Esophagus squamous epithelium (tissue), 5 donors: ENCODE results near the gene PHACTR3. TPM values are rescaled to one million over a fixed set of nuclear protein-coding genes. Genes with fewer than 3 reads are reported as not detected.

Source experiments
- DNase-seq: peaks from one replicate; lab custom pipeline; 2025; lab: John Stamatoyannopoulos, UW
- H3K27ac ChIP-seq, 4 donors: fragments of 200-600 bp; sonication (generic); one replicate each; pipeline ENCODE4 v1.5.1; 2016 to 2019; ENCODE audit warnings: mild to moderate bottlenecking in 1 of 4
- H3K27me3 ChIP-seq, 4 donors: fragments of 200-600 bp; sonication (generic); 1 replicate in 3 of 4; 2 replicates in 1 of 4; pipeline versions ENCODE4 v1.5.1 to v1.6.0; 2017 to 2021; ENCODE audit warnings: antibody characterized with exemption in 1 of 4
- H3K36me3 ChIP-seq, 3 donors: fragments of 200-600 bp; sonication (generic); one replicate each; pipeline ENCODE4 v1.5.1; 2016 to 2019
- H3K4me1 ChIP-seq, 3 donors: fragments of 200-600 bp; sonication (generic); one replicate each; pipeline ENCODE4 v1.5.1; 2017 to 2019
- H3K4me3 ChIP-seq, 4 donors: fragments of 200-600 bp; sonication (generic); 1 replicate in 3 of 4; 2 replicates in 1 of 4; pipeline ENCODE4 v1.5.1; 2016 to 2019; ENCODE audit warnings: mild to moderate bottlenecking in 2 of 4, moderate library complexity in 1 of 4
- H3K9me3 ChIP-seq, 3 donors: fragments of 200-600 bp; sonication (generic); one replicate each; pipeline ENCODE4 v1.5.1; 2016 to 2019
- POLR2A ChIP-seq, 4 donors: fragments of 450-650 bp; IDR thresholded peaks; one replicate each; pipeline ENCODE4 v1.6.1; 2017; ENCODE audit warnings: antibody characterized with exemption in 4 of 4, mild to moderate bottlenecking in 4 of 4, moderate library complexity in 3 of 4
- WGBS, 2 donors: methylation state at CpG; one replicate each; pipeline ENCODE4 v1.1.5; 2018; 5-methylcytosine and 5-hydroxymethylcytosine counted together
- intact Hi-C: fragments of 100-400 bp; cut with DNase I; formaldehyde crosslinking; loops from one replicate; pipeline ENCODE4 v1.15.0; 2022
- total RNA-seq, 4 donors: library from RNA; depleted of rRNA; stranded (reverse); fragments of >200 nt; gene quantifications; one replicate each; pipeline ENCODE4 v1.1.0, GENCODE V29; 2016
- TF ChIP-seq, protein P1 (sequence below), 6 experiments: fragments of 450-650 bp in 4 of 6; fragments of 200-600 bp in 2 of 6; sonication (generic) in 2 of 6; IDR thresholded peaks; one replicate each; pipeline ENCODE4 v1.5.1; 2016 to 2019; ENCODE audit warnings: antibody characterized with exemption in 6 of 6, mild to moderate bottlenecking in 4 of 6, moderate library complexity in 4 of 6
- donor health status: DM: yes; HTN: yes; CAD: no.

Gene PHACTR3
- total RNA-seq, 4 donors from 2014 or later, result 0.13 to 2.5 (median 0.32) TPM

DNA sequence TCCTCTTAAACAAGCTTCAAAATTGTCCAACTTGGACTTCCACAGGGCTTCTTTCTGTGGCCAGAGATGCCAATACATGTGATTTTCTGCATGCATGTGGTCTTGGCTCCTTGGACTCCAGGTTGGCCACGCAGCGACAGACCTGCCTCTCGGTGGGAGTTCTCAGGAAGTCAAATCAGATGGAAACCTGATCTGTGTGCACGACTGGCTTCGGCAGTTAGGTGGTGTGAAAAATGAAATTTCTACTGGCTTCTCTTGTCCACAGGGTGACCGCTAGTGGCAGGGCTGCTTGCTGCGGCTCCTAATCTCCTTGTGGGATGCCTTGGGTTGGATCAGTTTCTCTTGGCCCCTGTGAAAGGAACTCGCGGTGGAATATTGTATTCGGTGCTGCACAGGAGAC is 57.3 kb downstream of the PHACTR3 start:
- 71 to 95% methylated on average over 3 to 4 of the region's 10 CpGs for WGBS, 2 donors
- H3K9me3 ChIP-seq, result peaks cover 0 to 30% (median 3%) of the 10 kb centered on the region in 3 donors
- intact Hi-C loops, result no loop called here
- peaks cover 0 to 21% (median 0%) of the 10 kb centered on the region in 4 donors for H3K27me3 ChIP-seq
- no peak for TF ChIP-seq POLR2A (IDR thresholded peaks at IDR 0.05)
- TF ChIP-seq, protein P1, sequence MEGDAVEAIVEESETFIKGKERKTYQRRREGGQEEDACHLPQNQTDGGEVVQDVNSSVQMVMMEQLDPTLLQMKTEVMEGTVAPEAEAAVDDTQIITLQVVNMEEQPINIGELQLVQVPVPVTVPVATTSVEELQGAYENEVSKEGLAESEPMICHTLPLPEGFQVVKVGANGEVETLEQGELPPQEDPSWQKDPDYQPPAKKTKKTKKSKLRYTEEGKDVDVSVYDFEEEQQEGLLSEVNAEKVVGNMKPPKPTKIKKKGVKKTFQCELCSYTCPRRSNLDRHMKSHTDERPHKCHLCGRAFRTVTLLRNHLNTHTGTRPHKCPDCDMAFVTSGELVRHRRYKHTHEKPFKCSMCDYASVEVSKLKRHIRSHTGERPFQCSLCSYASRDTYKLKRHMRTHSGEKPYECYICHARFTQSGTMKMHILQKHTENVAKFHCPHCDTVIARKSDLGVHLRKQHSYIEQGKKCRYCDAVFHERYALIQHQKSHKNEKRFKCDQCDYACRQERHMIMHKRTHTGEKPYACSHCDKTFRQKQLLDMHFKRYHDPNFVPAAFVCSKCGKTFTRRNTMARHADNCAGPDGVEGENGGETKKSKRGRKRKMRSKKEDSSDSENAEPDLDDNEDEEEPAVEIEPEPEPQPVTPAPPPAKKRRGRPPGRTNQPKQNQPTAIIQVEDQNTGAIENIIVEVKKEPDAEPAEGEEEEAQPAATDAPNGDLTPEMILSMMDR (IDR thresholded peaks at IDR 0.05), result no peak
- no peak overlapping the region for H3K27ac ChIP-seq
- no peak overlapping the region for H3K4me3 ChIP-seq
- no peak for DNase-seq
- no peaks in the 10 kb centered on the region for H3K4me1 ChIP-seq
- no peaks in the 10 kb centered on the region for H3K36me3 ChIP-seq

DNA sequence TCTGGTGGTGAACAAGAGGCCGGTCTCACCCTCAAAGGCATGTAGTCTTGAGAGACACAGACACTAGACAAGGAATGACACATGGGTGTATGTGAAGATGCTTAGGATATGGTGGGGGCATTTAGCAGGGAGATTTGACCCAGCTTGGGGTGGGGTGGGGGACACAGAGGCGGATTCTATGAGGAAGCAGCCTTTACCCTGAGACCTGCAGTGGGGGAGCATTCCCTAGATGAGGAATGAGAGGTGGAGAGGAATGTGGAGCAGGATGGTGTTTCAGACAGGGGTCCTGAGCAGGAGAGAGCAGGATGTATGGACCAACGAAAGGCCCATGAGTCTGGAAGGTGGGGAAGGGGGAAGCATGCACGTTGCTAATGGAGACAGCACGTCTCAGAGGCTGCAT is 57.8 kb downstream of the PHACTR3 start:
- Histone ChIP-seq H3K27me3 (peaks cover 0 to 21% (median 0%) of the 10 kb centered on the region in 4 donors), H3K36me3 (no peaks in the 10 kb centered on the region), H3K27ac (no peak overlapping the region), H3K9me3 (peaks cover 0 to 25% (median 0%) of the 10 kb centered on the region in 3 donors), H3K4me3 (no peak overlapping the region), H3K4me1 (no peaks in the 10 kb centered on the region)
- 43 to 48% methylated on average over 4 to 5 of the region's 5 CpGs for WGBS, 2 donors
- DNase-seq, result no peak
- intact Hi-C loops, result no loop called here
- no peak for TF ChIP-seq POLR2A (IDR thresholded peaks at IDR 0.05)
- TF ChIP-seq, protein P1 (IDR thresholded peaks at IDR 0.05), result no peak

DNA sequence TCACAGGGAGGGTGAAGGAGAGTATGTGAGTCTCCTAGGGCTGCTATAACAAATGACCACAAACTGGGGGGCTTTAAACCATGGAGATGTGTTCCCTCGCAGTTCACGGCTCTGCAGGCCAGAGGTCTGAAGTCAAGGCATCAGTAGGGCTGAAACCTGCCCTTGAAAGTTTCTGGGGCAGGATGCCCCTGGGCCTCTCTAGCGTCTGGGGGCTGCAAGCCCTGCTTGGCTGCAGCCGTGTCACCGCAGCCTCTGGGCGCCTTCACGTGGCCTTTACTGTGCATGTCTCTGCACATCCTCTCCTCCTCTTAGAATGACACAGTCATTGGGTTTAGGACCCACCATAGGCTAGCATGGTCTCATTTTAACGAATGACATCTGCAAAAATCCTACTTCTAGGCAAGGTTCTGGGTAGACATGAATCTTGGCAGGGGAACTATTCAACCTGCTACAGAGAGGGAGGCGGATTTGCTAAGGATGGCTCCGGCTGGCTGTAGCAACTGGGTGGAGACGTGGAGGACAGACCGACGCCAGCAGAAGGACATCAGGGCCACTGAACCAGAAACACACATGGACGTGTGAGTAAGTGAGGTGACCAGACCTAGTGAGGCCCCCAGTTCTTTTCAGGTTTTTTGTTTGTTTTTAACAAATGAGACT is 58.6 kb downstream of the PHACTR3 start:
- peaks cover 0 to 21% (median 0%) of the 10 kb centered on the region in 4 donors for H3K27me3 ChIP-seq
- intact Hi-C loops, result no loop called here
- TF ChIP-seq, protein P1 (IDR thresholded peaks at IDR 0.05), result no peak
- TF ChIP-seq POLR2A (IDR thresholded peaks at IDR 0.05), result no peak
- peaks cover 0 to 17% (median 0%) of the 10 kb centered on the region in 3 donors for H3K9me3 ChIP-seq
- WGBS, 2 donors, result 72 to 85% methylated on average over 8 to 14 of the region's 14 CpGs
- DNase-seq, result no peak
- no peaks in the 10 kb centered on the region for H3K36me3 ChIP-seq
- no peak overlapping the region for H3K4me3 ChIP-seq
- no peak overlapping the region for H3K27ac ChIP-seq
- H3K4me1 ChIP-seq, result no peaks in the 10 kb centered on the region

DNA sequence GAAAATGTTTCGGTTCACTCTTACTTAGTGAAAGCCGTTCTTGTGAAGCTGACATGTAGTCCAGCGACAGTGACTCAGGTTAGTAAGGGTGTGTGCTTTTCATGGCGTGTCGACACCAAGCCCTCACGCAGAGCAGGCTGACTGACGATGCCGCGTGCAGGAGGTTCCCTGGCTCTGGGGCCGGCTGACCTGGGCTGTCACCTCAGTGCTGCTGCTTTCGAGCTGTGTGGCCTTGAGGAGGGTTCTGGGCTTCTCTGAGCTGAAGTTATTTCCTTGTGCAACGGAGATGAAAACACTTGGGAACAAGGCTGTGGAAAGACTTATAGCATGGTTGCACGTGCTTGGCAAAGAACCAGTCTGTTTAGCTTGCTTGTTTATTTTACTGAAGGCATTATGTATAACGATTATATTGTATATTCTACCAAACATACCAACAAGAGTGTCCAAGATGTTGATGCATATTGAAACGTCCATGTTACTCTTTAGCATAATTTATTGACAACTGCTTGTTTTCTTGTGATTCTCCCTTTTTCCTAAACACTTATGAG is 59.2 kb downstream of the PHACTR3 start:
- DNase-seq, result no peak
- Histone ChIP-seq H3K27ac (no peak overlapping the region), H3K4me1 (no peaks in the 10 kb centered on the region), H3K9me3 (peaks cover 0 to 11% (median 0%) of the 10 kb centered on the region in 3 donors), H3K27me3 (peaks cover 0 to 21% (median 0%) of the 10 kb centered on the region in 4 donors), H3K36me3 (no peaks in the 10 kb centered on the region), H3K4me3 (no peak overlapping the region)
- WGBS, 2 donors, result 67 to 68% methylated on average over 6 to 13 of the region's 15 CpGs
- intact Hi-C loops, result no loop called here
- TF ChIP-seq, protein P1 (IDR thresholded peaks at IDR 0.05), result no peak
- TF ChIP-seq POLR2A (IDR thresholded peaks at IDR 0.05), result no peak

DNA sequence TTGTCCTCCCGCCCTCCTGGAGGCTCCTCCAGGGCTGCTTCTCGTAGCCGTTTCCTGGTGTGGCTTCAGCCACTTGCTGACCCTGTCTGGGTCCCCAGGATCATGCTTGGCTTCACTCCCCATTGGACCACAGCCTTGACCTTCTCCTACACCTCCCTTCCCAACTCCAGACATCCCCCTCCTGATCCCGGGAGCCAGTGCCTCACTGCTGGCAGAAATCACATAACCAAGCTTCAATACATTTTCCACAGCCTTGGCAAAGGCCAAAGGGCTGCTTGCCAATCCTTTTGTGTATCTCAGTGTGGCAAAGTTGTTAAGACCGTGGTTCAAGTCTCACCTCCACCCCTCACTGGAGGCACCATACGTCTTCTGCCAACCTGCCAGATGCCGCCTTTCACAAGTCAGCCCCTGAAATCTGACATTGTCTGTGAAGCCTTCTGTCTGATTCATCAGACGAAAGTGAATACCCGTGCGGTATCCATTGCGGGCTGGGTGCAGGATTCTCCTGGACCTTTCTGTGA is 60.1 kb downstream of the PHACTR3 start:
- Histone ChIP-seq H3K4me3 (no peak overlapping the region), H3K27me3 (peaks cover 0 to 21% (median 0%) of the 10 kb centered on the region in 4 donors), H3K36me3 (no peaks in the 10 kb centered on the region), H3K4me1 (no peaks in the 10 kb centered on the region), H3K9me3 (peaks cover 0 to 6% (median 0%) of the 10 kb centered on the region in 3 donors), H3K27ac (no peak overlapping the region)
- WGBS, 2 donors, result 57 to 62% methylated on average over 11 of the region's 11 CpGs
- TF ChIP-seq, protein P1 (IDR thresholded peaks at IDR 0.05), result no peak
- TF ChIP-seq POLR2A (IDR thresholded peaks at IDR 0.05), result no peak
- intact Hi-C loops, result no loop called here
- no peak for DNase-seq
